Suprapubic skin (tissue), 4 donors: ENCODE measurements around the gene CASP3.

Experiments
- CTCF ChIP-seq, 2 donors: fragments of 200-600 bp in 1 of 2; fragments of 450-650 bp in 1 of 2; sonication (generic) in 1 of 2; IDR thresholded peaks; one replicate each; pipeline ENCODE4 v1.5.1; 2016 to 2019; ENCODE audit warnings: antibody characterized with exemption in 2 of 2, mild to moderate bottlenecking in 1 of 2, moderate library complexity in 1 of 2
- EP300 ChIP-seq: sonication (generic); formaldehyde crosslinking; IDR thresholded peaks from one replicate; pipeline ENCODE4 v1.6.1; 2017; ENCODE audit warnings: antibody characterized with exemption
- POLR2AphosphoS5 ChIP-seq, 3 donors: sonication (generic); formaldehyde crosslinking; IDR thresholded peaks; one replicate each; pipeline ENCODE4 v1.6.1; 2017; ENCODE audit warnings: antibody characterized with exemption in 3 of 3

- TF ChIP-seq EP300 (no peak), POLR2AphosphoS5 (IDR thresholded peaks at IDR 0.05) (no peak), CTCF (IDR thresholded peaks at IDR 0.05) (no peak)
Measured at GRCh38 chr4:184587701-184588100, 61.5 kb downstream of the CASP3 start.
